ENCODE data around the gene ADAM12. TPM values are rescaled to one million over a fixed set of nuclear protein-coding genes. Genes with fewer than 3 reads are reported as not detected.
"Not testable (repeated sequence)": the region's sequence is repeated elsewhere in the genome, so short reads cannot be mapped to it uniquely, and the experiment has no call there.

Gene ADAM12
- total RNA-seq, 1 donor from 2014 or later = 24.7 TPM

DNA sequence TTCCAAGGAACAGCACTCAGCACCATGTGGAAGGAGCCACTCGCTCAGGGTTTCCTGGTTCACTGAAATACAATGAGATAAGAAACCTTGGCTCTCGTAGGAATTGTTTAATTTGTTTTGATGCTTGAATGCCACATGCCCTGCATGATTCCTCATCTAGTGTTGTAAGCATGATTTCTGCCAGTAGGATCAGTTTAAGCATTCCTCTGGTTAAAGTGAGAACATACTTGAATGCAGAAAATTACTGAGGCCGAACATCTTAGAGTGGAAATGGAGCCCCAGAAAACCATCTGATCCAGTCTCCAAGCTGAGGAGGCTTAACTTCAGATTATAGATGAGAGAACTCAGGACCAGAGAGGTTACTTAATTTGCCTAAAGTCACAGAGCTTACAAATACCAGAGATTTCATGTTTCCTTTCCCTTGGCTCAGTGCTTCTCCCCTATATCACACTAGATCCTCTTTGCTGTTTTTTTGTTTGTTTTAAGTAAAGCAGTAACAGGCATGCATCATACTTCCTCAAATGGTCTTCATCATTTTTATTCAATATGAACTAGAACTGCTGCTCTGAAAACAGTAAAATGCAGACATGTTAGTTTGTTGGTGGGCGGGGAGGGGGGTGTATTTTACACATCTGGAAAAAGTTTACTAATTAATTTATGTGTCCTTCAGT is 125.1 kb downstream of the ADAM12 start:
- no peak for DNase-seq

DNA sequence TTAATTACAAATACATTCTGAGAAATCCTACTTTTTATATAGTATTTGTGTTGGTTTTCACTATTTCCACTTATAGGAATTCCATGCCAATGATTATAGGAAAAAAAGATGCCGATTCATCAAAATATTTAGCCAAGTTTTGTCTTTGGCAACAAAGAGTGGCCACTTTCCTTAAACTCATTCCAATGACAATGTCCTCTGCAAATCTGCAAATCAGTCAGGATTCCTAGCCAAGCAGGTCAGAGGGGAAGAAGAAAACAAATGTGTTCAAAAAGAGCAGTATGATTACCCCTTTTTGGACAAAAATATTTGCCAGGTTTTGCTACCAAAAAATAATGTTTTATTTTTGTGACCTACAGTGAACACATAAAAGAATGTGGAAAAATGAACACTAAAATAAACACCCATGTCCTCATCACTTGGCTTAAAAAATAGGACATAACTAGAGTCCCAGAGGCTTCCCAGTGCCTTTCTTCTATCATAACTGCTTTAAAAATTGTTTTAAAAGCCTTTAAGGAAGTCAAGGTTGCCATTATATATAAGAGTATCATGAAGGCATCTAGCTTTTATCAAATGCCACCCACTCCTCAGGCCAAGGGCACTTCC is 125.9 kb downstream of the ADAM12 start:
- DNase-seq = no peak

DNA sequence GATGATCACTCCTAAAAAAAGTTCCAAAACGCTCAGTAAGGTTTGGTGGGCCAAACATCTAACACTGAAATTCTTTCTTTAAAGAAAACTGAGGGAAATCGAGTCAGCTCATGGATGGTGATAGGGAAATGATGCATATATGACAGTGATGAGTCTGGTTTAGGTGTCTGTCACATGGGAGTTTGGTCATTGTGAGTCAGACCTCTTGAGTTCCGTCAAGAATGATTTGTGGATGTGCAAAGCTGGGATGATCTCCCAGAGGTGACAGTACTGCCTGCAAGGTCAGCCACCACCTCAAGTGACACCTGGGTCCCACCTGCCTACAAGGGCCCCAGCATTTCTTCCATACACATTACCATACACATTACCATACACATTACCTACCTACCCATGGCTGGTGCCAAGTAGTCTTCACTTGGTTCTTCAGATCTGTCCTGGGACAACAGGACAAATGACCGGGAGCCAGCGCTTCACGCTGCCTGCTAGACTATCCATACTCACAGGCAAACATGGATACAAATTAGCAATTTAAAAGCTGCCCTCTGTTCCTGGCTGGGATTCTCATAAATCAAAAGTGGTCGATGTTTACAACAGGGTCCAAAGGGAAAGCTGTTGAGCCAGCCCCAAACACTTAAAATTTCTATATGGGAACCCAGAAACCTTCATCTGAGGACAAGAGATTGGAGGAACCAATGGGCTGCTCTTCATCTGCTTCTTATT is 128.4 kb downstream of the ADAM12 start:
- no peak for DNase-seq

DNA sequence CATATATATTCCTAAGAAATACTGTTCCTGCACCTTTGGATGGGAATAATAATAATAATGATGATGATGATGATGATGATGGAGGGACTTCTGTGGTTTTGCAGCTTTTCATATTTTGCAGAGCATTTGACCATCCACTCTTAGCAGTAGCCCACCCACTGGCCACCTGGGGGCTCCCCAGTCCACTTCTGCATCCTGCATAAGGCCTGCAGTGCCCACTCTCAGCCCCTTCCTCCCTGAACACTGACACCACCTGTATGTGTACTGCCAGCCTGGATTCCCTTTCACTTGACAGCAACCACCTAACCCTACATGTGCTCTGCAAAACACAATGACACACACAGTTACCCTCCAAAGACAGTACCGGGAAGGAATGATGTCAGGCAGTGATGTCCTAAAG is 131.4 kb downstream of the ADAM12 start:
- DNase-seq = peak; percentile 29

DNA sequence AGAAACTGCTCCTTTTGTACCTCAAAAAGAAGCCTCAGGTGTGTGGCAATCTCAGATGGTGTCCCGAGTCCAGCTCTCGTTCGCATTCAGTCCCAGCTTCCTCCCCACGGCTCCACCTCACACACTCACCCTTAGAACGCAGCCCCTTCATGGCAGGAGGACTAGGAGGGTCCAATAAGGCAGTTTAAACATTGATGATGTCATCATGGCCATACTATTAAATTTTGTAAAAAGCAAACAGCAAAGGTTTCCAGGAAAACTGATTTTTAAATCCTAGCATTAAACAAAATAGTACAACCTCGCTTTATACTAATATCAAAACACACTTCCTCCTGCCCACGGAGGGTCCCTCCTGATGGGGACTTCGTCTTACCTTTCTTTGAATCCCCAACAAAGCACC is 133.0 kb downstream of the ADAM12 start:
- DNase-seq = no peak

DNA sequence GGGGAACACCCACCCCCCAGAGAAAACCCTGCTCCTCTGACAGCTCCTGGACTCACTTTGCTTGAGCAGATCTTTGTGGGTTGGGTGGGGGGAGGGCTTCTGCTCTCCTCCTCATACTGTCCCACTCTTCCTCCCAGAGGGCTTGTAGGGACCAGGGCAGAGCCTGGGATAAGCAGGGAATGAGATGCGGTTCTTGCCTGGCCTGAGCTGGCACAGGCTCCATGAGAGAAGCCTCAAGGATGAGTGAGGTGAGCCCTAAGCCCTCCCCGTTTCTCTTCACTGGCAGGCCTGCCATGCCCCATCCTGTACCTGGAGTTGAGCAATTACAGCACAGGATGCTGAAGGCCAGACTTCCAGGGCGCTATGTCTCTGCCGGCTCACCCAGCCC is 134.7 kb downstream of the ADAM12 start:
- no peak for DNase-seq

DNA sequence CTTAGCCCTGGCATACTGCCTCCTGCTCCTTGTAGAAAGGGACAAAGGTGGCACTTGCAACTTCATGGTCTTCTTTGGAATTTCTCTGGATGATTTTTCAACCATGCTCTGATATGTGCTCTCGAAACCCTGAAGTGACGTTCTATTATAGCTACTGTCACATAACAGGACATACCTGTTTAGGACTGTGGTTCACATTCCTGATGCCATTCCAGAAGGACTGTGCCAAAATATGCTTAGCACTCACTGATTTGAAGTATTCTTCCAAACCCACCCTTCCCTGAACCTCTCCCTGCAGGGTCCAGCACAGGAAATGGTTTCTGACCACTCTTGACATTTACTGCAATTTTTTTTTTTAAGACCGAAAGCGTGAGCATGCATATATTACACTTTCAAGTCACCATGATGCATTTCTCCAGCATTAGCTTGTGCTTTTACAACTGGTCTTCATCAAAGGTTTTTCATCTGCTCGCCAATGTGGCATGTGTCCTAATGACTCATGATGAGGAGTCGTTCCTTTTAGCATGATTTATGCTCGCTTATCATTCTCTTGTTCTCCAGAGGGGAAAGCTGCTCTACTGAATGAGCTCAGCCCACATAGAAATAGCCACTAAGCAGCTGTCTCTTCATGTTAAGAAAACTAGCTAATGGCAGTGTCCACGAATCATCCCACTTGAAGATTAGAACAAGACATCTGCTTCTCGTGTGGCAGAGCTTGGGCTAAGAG is 135.2 kb downstream of the ADAM12 start:
- DNase-seq = peak; percentile 78

DNA sequence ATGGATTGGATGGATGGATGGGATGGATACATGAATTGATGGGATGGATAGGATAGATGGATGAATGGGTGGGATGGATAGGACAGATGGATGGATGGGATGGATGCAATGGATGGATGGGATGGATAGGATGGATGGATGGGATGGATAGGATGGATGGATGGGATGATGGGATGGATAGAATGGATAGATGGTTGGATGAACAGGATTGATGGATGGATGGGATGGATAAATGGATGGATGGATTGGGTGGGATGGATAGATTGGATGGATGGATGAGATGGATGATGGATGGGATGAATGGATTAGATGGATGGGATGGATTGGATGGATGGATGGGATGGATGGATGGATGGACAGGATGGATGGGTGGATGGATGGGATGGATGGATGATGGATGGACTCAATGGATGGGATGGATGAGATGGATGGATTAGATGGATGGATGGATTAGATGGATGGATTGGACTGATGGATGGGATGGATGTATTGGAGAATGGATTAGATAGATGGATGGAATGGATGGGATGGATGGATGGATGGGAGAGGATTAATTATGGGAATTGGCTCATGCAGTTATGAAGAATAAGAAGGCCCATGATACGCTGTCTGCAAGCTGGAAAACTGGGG is 136.4 kb downstream of the ADAM12 start:
- no peak for DNase-seq

DNA sequence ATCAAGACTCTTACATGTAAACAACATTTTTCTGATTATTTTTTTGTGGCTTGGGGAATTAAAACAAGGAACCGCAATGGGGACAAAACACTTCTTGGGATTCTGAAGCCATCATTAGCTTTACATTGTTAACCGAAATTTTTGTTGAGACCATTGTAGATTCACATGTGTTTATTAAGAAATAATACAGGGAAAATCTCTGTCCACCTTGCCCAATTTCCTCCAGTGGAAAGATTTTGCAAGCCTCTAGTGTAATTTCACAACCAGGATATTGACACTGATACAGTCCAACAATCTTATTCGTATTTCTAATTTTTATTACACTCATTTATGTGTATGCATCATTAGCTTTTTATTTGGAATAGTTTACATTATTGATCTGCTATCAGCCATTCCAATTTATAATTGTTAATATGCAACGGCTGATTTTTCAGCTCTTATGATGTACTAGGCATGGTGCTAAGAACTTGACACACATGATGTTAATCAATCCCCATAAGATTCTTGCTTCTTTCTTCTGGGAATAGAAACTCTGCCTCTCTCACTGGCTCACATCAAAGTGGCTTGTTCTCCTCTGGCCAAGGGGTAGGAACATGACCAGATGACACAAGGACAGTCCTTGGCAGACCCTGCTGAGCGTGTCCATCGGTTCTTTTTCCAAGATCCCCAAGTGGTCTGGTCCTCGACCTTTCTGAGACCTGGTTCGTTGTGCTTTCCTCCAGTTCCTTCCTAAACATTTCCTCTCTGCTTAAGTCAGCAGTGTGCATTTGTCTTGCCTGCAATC is 137.6 kb downstream of the ADAM12 start:
- DNase-seq = no peak

DNA sequence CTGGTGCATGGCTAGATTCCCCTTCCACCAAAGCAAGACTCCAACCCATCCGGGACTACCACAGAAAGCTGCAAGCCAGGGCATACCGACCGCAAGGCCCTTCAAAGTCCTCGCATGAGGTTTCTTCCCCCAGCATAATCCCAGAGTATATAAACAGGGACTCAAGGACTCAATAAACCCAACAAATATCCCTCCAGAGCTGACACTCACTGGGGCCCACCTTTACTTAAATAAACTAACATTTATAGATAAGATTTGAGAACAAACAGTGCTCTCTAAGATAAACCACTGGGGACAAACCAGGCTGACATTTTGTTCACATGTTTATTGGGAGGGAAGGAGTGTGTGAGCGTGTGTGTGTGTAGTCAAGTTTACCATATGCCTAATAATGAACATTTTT is 138.2 kb downstream of the ADAM12 start:
- no peak for DNase-seq

DNA sequence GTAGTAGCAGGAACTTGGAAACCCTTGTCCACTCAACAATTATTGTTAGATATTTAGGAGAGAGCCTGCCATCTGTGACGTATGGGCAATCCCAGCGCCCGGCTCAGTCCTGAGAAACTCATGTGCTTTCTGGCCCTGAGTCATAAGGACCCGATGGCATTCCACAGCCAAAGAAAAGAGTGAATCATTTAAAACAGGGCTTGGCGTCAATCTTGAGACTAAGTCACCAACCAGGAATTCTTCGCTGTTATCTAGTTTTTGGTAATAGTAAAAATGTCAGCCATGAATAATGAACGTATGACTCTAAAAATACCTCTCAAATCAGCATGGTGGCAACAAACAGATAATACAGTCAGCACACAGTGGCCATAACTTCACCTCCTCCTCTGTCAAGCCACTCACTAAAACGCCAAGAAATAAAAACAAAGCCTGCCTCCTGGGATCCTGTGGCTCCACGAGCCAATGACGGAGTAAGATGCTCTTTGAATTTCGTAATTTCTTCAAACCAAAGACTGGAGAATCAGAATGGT is 140.8 kb downstream of the ADAM12 start:
- no peak for DNase-seq

DNA sequence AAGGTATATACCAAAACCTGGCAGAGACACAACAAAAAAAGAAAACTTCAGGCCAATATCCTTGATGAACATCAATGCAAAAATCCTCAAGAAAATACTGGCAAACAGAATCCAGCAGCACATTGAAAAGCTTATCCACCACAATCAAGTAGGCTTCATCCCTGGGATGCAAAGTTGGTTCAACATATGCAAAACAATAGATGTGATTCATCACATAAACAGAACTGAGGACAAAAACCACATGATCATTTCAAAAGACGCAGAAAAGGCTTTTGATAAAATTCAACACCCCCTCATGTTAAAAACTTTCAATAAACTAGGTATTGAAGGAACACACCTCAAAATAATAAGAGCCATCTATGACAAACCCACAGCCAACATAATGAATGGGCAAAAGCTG is 141.9 kb downstream of the ADAM12 start:
- DNase-seq = not testable (repeated sequence)

DNA sequence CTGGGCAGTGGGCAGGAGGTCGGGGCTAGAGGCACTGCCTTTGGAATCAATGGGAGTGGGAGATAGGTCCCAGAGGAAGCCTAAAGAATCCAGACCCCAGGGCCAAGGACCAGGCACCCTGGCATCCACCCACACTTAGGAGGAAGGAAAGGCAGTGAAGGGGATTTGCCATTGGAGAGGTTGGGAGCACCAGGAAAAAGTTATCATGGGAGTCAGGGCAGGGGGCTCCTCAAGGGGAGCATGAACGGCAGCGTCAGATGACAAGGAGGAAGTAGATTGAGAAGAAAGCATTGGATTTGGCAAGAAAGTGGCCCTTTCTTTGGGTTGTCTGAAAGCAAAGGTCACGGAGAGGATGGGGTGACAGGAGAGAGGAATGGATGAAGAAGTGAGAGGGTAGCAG is 142.8 kb downstream of the ADAM12 start:
- no peak for DNase-seq

DNA sequence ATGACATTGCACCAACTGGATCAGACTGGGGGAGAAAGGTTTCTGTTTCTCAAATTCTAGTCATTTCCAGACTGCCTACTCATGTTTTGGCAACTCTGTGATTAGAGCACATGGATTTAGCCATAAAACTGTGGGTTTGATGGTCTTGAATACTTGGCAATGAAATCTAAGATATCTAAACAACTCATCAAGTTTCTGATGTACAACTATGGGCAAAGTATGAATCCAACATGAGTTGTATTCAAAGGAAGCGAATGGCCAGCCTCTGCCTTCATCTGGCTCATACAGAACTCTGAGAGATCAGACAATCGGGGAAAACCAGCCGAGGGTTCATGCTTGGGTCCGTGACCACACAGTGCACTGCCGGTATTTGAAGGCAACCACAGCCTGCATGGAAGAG is 144.3 kb downstream of the ADAM12 start:
- DNase-seq = no peak

DNA sequence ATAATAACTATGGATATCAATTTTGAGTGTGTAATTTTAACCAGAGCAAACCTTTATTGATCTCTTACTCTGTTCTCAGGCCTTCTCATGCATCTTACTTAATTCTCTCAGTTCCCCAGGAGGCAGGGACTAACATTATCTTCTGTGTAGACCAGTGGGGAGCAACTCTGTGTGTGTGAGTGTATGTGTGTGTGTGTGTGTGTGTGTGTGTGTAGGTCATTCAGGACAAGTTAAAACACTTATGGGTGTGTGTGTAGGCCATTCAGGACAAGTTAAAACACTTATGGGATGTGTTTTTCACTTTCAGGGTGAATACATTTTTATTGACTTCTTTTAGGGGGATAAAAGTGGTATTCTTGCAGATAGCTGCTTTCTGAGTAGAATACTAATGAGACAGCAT is 145.0 kb downstream of the ADAM12 start:
- DNase-seq = no peak

DNA sequence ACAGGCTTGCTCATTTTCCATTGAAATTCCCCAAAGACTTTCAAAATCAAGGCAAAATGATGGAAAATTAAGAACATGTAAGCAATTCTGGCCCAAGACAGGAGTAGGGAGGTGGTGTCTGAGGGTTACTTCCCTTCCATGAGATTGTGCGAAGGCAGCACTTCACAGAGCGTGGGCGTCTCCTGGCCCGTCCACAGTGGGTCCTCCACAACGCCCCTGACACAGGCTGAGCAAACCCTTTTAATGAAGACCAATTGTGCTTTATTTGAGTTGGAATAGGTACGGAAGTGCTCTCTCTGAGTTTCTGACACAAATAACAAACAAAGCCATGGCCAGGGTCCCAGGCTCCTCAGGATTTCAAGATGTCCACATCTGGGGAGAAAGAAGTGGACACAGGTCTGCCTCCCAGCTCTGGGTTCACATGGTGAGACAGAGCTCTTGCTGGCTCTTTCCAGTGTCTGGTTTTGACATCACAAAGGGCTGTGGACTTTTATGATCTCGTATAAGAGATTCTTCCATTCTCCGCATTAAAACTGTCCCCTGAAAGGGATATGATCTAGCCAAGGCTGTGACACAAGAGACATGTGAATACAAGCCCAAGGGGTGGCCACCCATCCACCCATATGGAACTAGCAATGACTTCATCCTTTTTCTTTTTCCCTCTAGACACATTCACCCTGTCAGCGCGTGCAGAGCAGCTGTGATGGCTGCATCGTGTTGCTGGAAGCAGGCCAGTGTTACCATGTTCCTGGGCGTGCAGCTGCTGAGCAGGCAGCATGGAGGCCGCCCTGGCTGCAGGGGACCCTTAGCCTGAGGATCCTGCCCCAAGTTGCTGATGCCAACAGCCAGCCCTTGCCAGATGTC is 145.6 kb downstream of the ADAM12 start:
- DNase-seq = peak; percentile 97

DNA sequence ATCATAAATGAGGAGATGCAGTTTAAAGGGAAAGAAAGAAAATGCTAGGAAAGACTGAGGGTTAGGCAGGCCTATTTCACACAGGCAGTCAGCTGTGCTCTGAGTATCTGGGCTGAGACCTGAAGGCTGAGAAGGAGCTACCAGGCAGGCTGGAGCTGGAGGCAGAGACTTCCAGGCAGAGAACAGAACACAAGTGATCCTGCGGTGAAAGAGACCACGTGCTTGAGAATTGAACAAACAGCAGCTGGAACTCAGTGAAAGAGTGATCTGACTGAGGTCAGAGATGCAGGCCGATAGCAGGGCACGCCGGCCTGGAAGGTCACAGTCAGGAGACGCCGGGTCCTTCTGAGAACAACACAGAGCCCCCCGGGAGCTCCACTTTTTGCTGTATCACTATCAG is 147.8 kb downstream of the ADAM12 start:
- peak; percentile 75 for DNase-seq

DNA sequence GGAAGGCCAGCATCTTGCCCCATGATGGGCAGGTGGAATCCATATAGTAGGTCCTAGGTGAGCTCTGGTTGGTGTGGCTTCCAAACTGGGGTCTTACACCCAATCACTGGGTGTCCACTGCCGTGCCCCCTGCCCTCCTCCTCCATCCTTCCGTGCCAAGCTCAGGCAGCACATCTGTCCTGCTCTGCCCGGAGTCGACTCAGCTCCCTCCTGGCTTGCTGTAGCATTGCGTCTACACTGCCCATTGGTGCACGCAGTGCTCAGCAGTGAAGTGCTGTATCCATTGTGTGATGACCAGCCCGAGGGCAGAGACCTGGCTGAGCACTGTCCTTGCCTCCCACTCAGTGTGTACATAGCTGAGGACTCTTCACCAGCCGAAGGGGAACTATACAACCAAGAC is 148.4 kb downstream of the ADAM12 start:
- no peak for DNase-seq

DNA sequence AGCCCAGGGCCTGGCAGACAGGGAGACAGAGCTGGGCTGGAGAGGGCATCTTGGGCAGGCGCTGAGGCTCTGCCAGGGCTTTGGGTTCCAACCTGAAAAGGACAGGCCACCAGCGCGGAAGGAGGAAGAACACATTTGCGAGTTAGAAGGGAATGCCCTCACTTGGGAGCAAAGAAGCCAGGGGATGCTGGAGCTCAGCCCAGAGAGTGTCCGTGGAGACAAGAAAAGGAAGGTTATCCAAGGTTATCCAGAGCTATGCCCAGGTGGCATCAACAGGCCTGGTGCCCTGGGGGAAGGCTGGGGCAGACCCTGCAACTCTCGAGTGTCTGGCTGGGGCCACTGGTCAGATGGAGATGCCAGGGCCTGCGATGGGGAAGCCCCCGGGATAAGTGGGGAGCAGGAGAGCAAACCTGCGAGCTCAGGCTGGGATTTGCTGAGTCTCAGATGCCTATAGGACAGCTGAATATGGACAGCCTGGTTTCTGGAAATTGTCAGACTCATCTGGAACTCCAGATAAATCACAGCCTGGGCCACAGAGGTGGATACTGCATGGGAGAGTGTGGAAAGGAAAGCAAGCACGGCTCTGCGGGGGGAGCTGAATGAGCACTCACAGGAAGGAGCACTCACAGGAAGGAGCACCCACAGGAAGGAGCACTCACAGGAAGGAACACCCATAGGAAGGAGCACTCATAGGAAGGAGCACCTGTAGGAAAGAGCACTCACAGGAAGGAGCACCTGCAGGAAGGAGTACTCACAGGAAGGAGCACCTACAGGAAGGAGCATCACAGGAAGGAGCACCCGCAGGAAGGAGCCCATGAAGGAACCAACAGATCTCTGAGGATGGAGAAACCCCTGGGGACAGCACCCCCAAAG is 152.1 kb downstream of the ADAM12 start:
- no peak for DNase-seq

All from tongue (tissue), 2 donors.